Measurements from ENCODE around the gene THSD7B. TPM values are rescaled to one million over a fixed set of nuclear protein-coding genes. Genes with fewer than 3 reads are reported as not detected.
"Not testable (repeated sequence)": the region's sequence is repeated elsewhere in the genome, so short reads cannot be mapped to it uniquely, and the experiment has no call there.

THSD7B gene
- total RNA-seq, 1 donor from 2014 or later: 1.4 TPM

DNA sequence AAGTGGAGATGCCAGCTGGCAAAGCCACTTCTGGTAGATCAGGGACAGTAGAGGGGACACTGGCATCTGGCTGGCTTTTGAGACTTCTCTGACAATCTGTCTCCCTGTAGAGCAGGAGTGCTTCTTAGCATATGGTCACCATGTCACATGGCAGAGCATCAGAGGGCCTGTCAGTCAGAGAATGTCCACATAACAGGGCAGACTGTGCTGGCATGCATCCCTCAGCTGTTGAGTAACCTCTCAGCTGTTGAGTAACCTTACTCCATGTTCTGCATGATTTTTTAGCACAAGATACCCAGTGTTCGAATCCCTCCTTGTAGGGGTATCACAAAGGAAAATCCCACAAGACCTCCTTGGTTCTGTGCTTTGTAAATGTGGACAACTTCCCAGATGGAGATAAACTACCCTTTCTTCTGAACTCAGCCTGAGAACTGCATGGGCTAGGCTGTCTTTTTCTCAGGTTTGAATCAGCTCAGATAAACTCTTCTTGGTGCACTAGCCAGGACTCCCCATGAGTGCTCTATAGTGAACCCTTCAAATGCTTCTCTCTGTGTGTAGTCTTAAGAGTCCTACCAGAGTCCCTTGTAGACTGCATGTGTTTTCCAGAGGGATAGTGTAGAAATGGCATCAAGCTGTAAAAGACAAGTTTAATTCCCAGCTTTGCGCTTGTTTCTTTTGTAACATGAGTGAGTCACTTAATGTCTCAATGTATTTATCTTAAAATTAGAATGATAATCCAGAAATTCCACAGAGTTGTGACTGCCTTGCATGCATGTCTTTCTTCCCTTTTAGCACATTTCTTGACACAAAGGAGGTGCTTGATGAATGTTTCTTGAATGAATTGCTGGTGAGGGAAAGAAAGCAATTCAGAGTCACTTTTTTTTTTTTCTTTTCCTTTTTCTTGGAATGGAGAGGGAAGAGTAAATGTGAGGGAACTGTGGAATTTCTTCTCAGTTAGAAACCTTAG is 756.6 kb downstream of the THSD7B start:
- DNase-seq (ENCODE audit: low spot score): no peak

DNA sequence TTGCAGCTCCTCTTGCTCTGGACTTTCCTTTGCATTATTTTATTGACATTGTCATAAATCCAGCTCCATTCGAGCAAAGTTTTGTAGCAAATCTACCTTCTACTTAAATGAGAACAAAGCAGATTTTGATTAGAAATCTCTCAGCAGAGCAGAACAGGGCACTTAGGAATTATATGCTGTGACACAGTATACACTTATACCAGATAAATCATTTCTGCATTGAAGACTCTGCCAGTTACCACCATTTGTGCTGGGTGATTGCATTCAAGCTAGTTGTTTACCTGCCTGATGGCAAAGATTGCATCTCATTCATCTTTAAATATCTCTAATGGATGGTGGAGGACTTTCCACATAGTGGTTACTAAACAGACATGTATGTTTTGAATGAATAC is 757.3 kb downstream of the THSD7B start:
- DNase-seq (ENCODE audit: low spot score): no peak

DNA sequence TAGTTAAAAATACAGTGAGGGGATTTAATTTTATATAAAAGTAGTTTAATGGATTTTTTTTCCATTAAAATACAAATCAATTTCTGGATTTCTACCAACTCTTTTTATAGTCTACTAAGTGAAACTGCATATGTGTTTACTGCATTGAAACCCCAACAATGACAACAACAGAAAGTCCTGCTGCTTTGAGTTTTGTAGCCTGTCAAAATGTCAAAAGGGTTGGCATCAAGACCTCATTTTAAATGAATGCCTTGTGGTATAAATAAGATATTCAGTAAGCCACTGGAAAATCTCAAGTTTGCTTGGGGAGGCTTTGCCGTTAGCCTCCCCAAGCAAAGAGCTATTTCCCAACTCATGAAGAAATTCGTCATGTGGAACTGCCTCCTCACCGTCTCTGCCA is 758.6 kb downstream of the THSD7B start:
- DNase-seq (ENCODE audit: low spot score): no peak

DNA sequence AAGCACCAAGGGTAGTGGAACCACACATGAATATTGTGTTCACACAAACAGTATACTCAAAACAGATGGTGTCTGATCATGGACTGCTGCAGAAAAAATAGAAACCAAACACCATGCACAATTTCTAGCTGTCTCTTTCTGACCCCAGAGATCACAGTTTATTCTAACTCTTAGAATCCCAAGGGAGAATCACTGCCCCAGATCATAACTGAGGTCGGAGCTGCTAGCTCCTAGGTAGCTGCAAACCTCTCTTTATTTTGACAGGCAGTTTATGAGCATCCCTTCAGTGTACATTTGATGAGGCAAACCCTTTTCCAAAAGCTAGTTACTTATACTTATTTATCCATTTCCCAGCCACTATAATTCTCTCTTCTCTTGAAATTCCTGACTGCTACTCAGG is 759.8 kb downstream of the THSD7B start:
- no peak for DNase-seq (ENCODE audit: low spot score)

DNA sequence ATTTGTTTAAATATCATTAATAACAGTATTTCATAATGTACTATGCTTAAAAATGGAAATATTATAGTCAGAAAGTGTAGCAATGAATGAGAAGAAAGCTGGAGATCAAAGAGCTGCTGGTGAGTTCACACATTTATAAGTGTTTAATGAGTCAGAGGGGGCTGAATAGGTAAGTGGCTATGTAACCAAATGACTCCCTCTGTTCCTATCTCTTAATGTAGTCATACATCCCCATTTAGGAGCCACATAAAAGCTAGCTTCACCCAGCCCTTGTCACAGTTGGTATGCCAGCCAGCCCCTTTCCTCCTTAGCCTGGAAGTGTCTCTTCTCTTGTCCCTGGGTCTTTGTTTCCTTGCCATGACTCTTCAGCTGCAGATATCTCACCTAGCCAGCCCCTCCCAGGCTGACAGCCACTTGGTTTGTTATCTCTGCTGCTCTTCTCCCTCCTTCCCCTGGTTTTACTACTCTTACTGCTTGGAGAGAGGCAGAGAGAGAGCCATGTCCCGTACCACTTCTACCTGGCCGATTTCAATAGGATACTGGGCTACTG is 760.4 kb downstream of the THSD7B start:
- no peak for DNase-seq (ENCODE audit: low spot score)

DNA sequence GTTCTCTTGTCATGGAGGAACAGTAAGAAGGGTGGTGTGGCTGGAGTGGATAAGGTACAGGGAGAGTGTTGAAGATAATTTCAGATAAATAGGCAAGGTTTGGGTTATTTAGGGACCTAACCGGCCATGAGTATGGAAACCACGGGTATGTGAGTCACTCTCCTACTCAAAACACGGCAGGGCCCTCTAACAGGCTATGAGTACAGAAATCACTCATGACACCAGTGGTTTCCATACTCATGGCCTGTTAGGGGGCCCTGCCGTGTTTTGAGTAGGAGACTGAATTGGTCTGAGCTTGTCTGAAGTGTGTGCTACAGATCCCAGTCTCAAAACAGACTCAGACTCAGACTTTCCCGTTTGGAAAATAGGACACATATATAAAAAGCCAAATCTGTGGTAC is 770.6 kb downstream of the THSD7B start:
- no peak for DNase-seq (ENCODE audit: low spot score)

DNA sequence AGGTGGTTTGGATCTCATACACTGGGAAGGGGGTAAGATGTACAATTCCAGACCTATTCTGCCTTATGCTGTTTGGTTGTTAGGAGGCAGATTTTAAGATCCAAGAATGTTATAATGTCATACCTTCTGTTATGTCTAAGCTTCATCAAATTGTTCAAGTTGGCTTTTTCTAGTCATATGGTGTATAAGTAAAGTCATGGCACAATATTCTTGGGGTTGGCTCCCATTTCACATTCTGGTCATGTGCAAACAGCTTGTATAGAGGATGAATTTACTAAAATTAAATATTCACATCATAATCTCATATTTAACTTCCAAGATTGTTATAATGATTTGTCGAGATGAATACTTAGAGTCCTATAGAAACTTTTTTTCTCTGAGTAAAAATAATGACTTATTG is 774.0 kb downstream of the THSD7B start:
- no peak for DNase-seq (ENCODE audit: low spot score)

DNA sequence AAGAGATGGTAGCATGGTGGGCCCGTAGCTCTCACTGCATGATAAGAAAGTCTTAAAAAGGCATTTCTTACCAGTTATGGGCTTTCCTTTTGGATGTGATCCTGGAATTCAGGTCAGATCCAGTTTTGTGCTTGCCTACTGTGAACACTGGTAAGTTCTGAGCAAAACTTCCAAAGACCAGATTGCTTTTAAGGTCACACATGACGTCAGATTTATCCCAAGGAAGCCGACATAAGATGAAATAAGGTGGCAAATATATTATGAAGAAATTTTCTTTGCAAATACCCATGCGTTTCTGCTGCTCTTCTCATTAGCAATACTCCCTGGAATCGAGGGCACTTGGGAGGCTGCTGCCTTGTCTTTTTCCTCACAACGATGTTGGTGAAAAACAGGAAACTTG is 782.5 kb downstream of the THSD7B start:
- DNase-seq (ENCODE audit: low spot score): no peak

DNA sequence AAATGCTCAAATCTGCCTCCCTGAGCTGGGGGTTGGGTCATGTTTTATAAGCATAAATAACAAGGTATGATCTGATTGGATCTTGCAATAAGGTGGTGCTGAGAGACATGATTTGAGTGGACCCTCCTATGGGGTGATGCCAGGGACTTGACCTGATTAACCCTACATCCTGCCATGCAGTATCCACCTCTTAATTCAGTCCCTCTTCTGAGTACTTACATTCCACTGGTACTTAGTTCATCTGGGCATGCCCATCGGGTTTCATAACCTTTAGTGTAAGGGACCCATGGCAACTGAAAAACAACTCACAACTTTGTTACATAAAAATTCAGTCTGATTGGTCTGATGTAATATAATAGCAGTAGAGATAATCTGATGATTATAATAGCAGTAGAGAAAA is 801.0 kb downstream of the THSD7B start:
- DNase-seq (ENCODE audit: low spot score): no peak

DNA sequence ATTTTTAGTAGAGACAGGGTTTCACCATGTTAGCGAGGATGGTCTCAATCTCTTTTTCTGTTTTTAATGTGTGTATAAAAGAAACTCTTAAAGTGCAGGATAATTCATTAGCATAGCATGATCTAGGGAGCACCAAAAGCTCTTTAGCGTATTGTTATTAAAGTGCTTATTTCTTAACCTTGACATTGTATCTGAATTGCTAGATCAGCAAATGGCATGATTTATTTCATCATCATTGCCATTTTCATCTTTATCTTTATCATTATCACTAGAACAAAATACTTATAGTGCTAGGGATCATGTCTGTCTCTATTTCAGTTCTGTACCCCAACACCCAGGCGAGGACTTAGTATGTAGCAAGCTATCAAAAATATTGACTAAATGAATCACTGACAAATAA is 805.1 kb downstream of the THSD7B start:
- no peak for DNase-seq (ENCODE audit: low spot score)

DNA sequence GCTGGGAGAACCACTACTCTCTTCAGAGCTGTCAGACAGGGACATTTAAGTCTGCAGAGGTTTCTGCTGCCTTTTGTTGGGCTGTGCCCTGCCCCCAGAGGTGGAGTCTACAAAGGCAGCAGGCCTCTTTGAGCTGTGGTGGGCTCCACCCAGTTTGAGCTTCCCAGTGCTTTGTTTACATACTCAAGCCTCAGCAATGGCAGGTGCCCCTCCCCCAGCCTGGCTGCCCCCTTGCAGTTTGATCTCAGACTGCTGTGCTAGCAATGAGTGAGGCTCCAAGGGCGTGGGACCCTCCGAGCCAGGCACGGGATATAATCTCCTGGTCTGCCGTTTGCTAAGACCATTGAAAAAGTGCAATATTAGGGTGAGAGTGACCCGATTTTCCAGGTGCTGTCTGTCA is 822.5 kb downstream of the THSD7B start:
- not testable (repeated sequence) for DNase-seq (ENCODE audit: low spot score)

DNA sequence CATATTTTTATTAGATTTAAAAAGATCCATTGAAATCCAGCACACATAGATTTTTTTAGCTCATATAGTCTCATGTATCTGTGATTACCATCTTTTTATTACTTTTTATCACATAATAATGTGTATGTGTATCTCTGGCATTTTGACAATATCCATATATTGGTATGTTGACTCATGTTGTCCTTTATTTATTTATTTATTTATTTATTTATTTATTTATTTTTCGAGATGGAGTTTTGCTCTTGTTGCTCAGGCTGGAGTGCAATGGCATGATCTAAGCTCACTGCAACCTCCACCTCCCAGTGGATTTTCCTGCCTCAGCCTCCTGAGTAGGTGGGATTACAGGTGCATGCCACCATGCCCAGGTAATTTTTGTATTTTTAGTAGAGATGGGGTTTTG is 823.2 kb downstream of the THSD7B start:
- not testable (repeated sequence) for DNase-seq (ENCODE audit: low spot score)

DNA sequence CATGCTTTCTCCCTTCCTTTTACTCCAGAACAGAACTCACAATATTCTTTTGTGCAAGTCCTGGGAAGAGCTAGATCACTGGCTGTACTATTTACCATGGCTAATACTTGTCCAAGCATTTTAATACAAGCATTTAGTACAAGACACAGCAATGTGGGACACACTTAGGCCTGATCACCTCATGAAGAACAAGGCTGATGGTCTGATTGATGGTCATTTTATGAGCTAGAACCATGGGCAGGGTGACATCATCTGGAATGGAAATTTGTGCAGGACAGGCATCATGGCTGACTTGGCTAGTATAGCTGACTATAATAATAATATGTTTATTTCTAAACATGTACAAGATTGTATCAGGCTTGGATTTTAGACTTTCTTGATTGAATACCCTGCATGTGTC is 824.8 kb downstream of the THSD7B start:
- DNase-seq (ENCODE audit: low spot score): no peak

DNA sequence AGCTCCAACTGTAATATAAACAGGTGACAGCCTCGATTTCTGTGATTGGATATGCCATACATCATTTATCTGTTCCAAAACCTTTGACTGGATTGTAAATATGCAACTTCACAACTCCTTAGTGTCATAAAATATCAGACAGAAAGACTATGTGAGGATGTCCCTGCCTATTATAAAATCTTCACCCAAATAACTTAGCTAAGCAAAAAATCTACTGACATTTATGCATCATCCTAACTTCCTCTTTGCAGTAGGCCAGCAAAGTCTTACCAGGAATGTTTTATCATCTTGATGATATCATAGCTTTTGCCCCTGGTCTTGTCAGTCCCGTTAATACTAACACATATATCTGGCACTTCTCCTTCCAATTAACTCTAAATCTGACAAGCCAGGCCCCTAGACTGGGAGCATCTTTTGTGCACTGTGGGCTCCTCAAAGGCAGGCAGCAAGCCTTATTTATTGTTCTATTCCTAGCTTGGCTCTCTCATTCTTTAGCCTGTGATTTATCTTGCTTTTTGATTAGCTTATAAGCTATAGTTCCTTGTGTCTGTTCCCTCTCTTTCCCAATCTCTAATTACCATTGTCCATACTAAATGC is 842.5 kb downstream of the THSD7B start:
- DNase-seq (ENCODE audit: low spot score): no peak

DNA sequence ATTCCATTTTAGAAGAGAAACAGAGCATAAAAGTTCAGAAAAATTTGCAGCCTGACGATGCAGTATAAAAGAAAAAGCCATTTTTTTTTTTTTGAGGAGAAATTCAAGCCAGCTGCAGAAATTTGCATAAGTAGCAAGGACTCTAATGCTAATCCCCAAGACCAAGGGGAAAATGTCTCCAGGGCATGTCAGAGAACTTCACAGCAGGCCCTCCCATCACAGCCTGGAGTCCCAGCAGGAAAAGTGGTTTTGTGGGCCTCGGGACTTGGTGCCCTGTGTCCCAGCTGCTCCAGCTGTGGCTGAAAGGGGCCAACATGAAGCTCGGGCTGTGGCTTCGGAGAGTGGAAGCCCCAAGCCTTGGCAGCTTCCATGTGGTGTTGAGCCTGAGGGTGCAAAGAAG is 873.6 kb downstream of the THSD7B start:
- DNase-seq (ENCODE audit: low spot score): no peak

DNA sequence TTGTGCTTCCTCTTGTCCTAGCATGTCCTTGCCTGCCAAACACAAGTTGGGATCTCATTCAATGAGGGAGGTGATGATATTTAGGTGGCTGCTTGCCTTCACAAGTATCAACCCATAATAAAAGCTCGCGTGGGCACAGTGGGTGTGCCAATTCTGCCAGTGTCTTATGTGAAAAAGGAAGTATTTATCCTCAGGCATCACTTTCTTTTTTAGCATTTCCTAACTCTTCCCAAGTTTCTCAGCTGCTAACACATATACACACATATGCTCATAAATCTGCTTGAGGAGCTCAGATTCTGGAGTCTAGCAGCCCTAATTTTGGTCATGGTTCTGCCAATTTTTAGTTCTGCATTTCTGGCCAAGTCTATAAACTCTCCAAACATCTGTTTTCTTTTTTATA is 879.4 kb downstream of the THSD7B start:
- no peak for DNase-seq (ENCODE audit: low spot score)

DNA sequence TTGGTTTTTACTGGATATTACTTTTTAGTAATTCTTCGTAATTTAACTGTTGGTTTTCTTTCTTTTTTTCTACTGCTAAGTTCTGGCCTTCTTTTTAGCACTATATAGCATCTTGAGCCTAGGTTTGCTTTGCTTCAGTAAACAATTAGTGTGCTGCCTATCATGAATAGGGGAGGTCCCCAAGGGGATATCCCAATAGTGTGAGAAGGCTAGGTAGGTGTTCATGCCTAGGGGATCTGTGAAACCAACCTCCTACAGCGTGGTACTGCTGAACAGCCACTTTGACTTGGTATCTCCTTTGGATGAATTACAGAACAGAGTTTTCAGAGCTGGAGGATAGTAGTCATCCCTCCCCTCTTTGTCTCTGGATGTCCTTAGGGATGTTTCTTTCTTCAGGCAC is 888.7 kb downstream of the THSD7B start:
- DNase-seq (ENCODE audit: low spot score): no peak

DNA sequence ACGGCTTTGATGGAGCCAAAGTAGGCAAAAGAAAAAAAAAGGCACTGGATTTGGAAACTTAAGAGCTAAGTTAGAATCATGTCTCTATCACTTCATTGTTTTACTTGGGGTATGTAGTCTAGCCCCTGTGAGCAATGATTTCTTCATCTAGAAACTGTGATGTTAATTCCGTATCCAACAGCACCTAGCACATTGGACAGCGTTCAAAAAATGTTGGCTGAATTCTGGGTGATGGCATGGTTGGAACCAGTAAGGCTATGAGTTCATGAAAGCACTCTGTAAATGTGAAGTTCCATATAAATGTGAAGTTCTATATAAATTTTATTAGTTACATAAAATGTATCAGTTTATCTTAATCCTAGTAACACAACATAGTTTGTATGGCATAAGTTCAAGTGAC is 890.5 kb downstream of the THSD7B start:
- no peak for DNase-seq (ENCODE audit: low spot score)

DNA sequence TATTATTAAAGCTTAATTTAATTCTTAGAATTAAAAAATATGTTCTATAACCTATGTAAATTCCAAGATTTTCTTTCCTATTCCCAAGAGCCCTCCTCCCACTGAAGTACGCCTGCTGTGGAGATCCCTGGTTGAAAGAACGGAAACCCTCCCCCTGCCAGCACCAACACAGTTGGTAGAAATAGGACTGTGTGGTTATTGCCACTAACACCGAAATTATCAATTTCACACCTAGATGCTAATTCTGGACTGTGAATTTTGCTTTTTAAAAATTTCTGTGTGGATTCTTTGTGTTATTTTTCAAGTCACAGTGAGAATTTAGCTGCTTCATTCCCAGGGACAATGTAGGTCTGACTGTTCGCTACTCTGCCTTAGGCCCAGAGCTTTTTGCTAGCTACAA is 893.1 kb downstream of the THSD7B start:
- DNase-seq (ENCODE audit: low spot score): no peak

DNA sequence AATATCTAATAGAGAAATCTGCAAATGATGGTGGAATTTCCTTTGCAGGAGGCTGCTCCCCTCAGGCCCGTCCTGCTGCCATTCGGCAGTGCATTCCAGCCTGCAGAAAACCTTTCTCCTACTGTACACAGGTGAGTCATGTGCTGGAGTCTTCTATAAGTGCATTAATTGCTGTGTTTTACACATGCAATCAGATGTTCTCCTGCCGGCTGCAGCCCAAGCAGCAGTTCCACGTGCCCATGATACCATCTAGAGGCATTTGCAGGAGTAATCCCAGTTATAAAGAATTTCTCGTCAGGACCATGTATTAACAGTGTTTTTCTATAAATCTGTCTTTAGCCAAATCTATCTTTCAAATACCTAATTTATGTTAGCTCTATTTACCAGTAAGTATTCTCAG is 894.3 kb downstream of the THSD7B start:
- no peak for DNase-seq (ENCODE audit: low spot score)

DNA sequence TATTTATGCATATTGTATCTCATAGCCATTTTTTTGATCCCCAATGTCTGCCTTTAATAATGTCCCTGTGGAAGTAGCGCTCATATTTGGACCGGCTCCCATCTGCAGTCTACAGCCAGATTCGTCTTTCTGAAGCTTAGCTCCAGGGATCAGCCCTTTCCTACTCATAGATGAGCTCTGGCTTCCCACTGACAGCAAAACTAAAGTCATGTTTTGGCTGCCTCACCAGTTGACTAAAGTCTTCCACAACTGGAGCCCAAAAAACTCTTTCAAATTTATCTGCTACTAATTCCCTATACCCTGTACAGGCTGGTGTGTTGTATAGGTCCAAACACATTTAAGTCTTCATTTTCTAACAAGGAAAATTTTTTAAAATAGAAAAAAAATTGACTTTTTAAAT is 904.8 kb downstream of the THSD7B start:
- no peak for DNase-seq (ENCODE audit: low spot score)

DNA sequence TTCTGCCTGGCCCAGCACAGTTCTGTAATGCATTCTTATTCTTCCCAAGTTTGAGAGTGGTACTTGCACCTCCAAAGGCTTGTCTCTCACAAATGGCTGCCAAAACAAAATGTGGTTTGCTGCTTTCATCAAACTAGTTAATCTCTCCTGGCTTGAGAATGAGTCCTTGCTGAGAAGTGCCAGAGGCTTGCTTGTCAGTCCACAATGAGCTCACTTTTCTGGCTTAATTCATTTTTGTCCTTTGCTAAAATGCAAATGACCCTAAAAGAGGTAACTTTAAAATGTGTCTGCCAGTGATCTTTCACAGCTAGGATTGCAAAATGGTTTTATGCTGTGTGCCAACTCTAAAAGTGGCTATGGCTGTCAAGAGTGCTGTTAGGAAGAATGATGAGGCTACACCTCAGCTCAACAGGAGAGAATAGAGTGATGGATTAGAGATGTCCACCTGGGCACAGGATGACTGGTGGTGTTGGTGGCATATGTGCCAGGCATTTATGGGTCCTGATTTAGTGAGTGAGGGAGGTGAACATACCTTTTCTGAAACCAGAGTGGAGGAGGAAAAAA is 907.7 kb downstream of the THSD7B start:
- no peak for DNase-seq (ENCODE audit: low spot score)

All from mesenteric fat pad (tissue), 1 donor.